Calu3 (cell line): ENCODE measurements around the gene OR5K2. TPM values are rescaled to one million over a fixed set of nuclear protein-coding genes. Genes with fewer than 3 reads are reported as not detected.

Experiments
- BruUV-seq: library from RNA; stranded (reverse); fragments of 400-500 nt; replicated peaks from 2 replicates; lab custom pipeline; 2021; lab: Mats Ljungman, UMichigan
- CTCF ChIA-PET: fragments of 300-600 bp; sonication (Branson Sonifier 250); formaldehyde crosslinking; loops from one replicate; lab custom pipeline; 2022; ENCODE audit warnings: antibody characterized with exemption; lab: Charles Lee
- DNase-seq: peaks from one replicate; pipeline ENCODE4 v3.0.0; 2022
- H3K27ac Mint-ChIP-seq: one replicate; pipeline ENCODE4 v1.8.0; 2022; ENCODE audit warnings: mixed read lengths; ENCODE audit not compliant: unreplicated experiment
- H3K27me3 Mint-ChIP-seq: one replicate; pipeline ENCODE4 v1.8.0; 2022; ENCODE audit warnings: mixed read lengths; ENCODE audit not compliant: unreplicated experiment
- H3K36me3 Mint-ChIP-seq: one replicate; pipeline ENCODE4 v1.8.0; 2022; ENCODE audit warnings: mild to moderate bottlenecking, moderate library complexity, mixed read lengths; ENCODE audit not compliant: insufficient read depth, unreplicated experiment
- H3K4me1 Mint-ChIP-seq: one replicate; pipeline ENCODE4 v1.8.0; 2022; ENCODE audit warnings: mild to moderate bottlenecking, low read depth, mixed read lengths; ENCODE audit not compliant: unreplicated experiment
- H3K4me3 Mint-ChIP-seq: one replicate; pipeline ENCODE4 v1.8.0; 2022; ENCODE audit warnings: mild to moderate bottlenecking, low read depth, moderate library complexity, mixed read lengths; ENCODE audit not compliant: unreplicated experiment
- H3K9me3 Mint-ChIP-seq: one replicate; pipeline ENCODE4 v1.8.0; 2022; ENCODE audit warnings: low read depth, mixed read lengths; ENCODE audit not compliant: unreplicated experiment
- CTCF ChIP-seq: fragments of 200-600 bp; IDR thresholded peaks from one replicate; pipeline ENCODE4 v1.8.0; 2022; ENCODE audit warnings: antibody characterized with exemption; ENCODE audit not compliant: unreplicated experiment
- intact Hi-C: fragments of 100-400 bp; cut with micrococcal nuclease; formaldehyde crosslinking; loops from one replicate; pipeline ENCODE4 v1.10.0; 2022; ENCODE audit not compliant: unreplicated experiment
- total RNA-seq: library from RNA; stranded (reverse); gene quantifications from 2 replicates; pipeline ENCODE4 v1.2.3, GENCODE V29; 2022

OR5K2 gene
- total RNA-seq, 1 experiment from 2014 or later: not detected

GRCh38 chr3:98501863-98502576, 4.5 kb downstream of the OR5K2 start:
- no peak overlapping the region for H3K27ac Mint-ChIP-seq
- no peaks in the 10 kb centered on the region for H3K27me3 Mint-ChIP-seq
- TF ChIP-seq CTCF: no peak
- H3K9me3 Mint-ChIP-seq: no peaks in the 10 kb centered on the region
- BruUV-seq: no TSS peak
- DNase-seq: no peak
- H3K36me3 Mint-ChIP-seq: no peaks in the 10 kb centered on the region
- no peak overlapping the region for H3K4me3 Mint-ChIP-seq
- intact Hi-C loops: no loop called here
- H3K4me1 Mint-ChIP-seq: no peaks in the 10 kb centered on the region
- CTCF ChIA-PET: no interaction called here

- Mint-ChIP-seq H3K4me1 (no peaks in the 10 kb centered on the region), H3K27me3 (no peaks in the 10 kb centered on the region), H3K27ac (no peak overlapping the region), H3K36me3 (no peaks in the 10 kb centered on the region), H3K9me3 (no peaks in the 10 kb centered on the region), H3K4me3 (no peak overlapping the region)
- BruUV-seq: no TSS peak
- CTCF ChIA-PET: no interaction called here
- intact Hi-C loops: no loop called here
- TF ChIP-seq CTCF: no peak
- DNase-seq: no peak
Measured at GRCh38 chr3:98504539-98504938, 7.1 kb downstream of the OR5K2 start.

DNA sequence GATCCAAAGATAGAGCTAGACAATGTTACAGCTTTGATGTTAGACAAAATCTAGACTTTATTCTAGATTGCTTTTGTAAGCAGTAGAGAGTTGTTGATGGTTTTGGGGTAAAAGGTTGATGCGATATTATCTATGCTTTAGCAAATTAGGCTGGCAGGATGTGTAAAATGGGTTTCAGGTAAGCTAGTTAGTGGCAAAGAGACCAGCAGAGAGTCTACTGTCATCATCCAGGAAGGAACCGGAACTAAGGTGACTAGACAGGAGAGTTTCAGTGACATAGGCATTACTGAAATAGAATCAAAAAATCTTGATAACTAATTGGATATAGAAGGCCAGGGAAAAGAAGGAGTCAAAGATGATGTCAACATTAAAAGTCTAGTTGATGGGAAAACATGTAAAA, 11.1 kb downstream of the OR5K2 start:
- H3K36me3 Mint-ChIP-seq: no peaks in the 10 kb centered on the region
- no peak for TF ChIP-seq CTCF
- H3K27me3 Mint-ChIP-seq: no peaks in the 10 kb centered on the region
- no peak for DNase-seq
- no peaks in the 10 kb centered on the region for H3K4me1 Mint-ChIP-seq
- no peak overlapping the region for H3K4me3 Mint-ChIP-seq
- CTCF ChIA-PET: no interaction called here
- intact Hi-C loops: no loop called here
- BruUV-seq: no TSS peak
- H3K9me3 Mint-ChIP-seq: no peaks in the 10 kb centered on the region
- H3K27ac Mint-ChIP-seq: no peak overlapping the region

DNA sequence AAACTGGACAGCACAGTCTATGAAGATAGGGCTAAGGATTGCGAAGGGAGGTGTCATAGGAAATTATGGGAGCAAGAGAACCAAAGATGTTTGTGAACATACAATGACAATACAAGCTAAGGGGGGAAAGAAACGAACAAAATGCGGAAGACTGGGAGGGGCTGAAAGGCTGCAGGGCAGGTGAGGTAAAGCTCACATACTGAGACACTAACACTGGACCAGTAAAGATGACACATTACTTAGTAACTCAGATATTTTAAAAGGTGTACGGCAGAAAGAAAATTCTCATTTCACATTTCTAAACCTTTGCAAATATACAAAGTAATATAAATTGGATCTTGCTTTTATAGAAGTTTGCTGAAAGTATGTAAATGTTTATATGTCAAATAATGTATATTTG, 15.1 kb downstream of the OR5K2 start:
- H3K36me3 Mint-ChIP-seq: peaks cover 12% of the 10 kb centered on the region
- no peaks in the 10 kb centered on the region for H3K27me3 Mint-ChIP-seq
- intact Hi-C loops: loop anchor here (2.0 kb wide), 1 partner anchor 60 kb away; no protein-coding TSS in a partner anchor
- no peak for TF ChIP-seq CTCF
- H3K27ac Mint-ChIP-seq: no peak overlapping the region
- CTCF ChIA-PET: no interaction called here
- no peaks in the 10 kb centered on the region for H3K9me3 Mint-ChIP-seq
- H3K4me1 Mint-ChIP-seq: no peaks in the 10 kb centered on the region
- no TSS peak for BruUV-seq
- no peak for DNase-seq
- H3K4me3 Mint-ChIP-seq: no peak overlapping the region
